Measurements from ENCODE around the gene TMEM97.

DNA sequence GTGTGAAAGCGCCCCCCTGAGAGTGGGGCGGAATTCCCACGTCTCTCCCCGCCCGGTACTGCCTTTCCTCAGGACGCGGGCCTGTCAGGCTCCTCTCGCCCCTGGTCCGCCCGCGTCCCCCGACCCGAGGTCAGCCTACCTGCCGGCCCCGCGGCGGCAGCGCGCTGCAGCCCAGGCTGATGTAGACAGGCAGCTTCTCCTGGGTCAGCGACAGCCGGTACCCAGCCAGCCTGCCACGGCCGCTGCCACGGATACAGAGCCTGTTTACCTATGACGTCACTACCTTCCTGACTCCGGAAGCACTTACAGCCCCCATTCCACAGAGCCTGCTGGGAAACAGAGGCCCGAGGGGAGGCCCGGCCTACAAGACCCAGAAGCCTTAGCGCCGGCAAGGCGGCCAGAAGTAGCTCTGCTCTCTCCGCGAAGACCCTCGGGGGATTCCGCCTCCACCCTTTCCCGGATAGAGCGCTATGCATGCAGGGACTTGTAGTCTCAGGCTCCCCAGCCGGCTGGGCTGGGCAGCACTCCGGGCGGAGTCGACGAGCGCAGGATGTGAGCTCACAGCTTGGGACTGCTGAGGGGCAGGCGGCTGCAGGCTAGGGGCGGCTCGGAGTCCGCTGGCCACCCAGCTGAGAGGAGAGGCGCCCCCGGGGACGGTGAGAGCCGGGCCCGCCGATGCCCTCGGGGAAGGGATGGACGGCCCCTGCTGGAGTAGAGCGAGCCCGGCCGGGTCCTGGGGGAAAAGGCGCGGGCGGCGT, 16.4 kb downstream of the TMEM97 start, which contains the start of the genes IFT20 and TNFAIP1:
- TF ChIP-seq CTCF (IDR thresholded peaks at IDR 0.05; ENCODE audit: insufficient read depth, low read length): no peak
- TF ChIP-seq SPI1 (IDR thresholded peaks at IDR 0.05; ENCODE audit: borderline replicate concordance, low read depth): no peak
- no peak for TF ChIP-seq POLR2AphosphoS5 (IDR thresholded peaks at IDR 0.05; ENCODE audit: low read depth)
- TF ChIP-seq REST (IDR thresholded peaks at IDR 0.05; ENCODE audit: insufficient replicate concordance, low read depth): no peak

All from HL-60 (cell line).